HG03520 (cell line): ENCODE data around the gene ACP4.
"Not testable (repeated sequence)": the region's sequence is repeated elsewhere in the genome, so short reads cannot be mapped to it uniquely, and the experiment has no call there.

Experiments
- ATAC-seq: cut with Tn5 transposase; IDR thresholded peaks from one replicate; pipeline ENCODE4 v1.9.1; 2021; ENCODE audit warnings: mild to moderate bottlenecking, moderate library complexity; ENCODE audit not compliant: unreplicated experiment

ACP4 gene

GRCh38 chr19:50790396-50790795 is at the start of gene ACP4:
ACP4 (plus strand) TSS chr19:50790415; CDS start chr19:50790415, 0 bp downstream.
- ATAC-seq: no peak

- no peak for ATAC-seq
Observed at GRCh38 chr19:50741179-50741933, 48.9 kb upstream of the ACP4 start.

GRCh38 chr19:50743537-50743936 is 46.7 kb upstream of the ACP4 start:
- no peak for ATAC-seq

- no peak for ATAC-seq
Observed at GRCh38 chr19:50745221-50745620, 45.0 kb upstream of the ACP4 start.

- ATAC-seq: not testable (repeated sequence)
Observed at GRCh38 chr19:50747141-50747540, 43.1 kb upstream of the ACP4 start.

- ATAC-seq: no peak
Observed at GRCh38 chr19:50749490-50749889, 40.7 kb upstream of the ACP4 start.

- no peak for ATAC-seq
Observed at GRCh38 chr19:50750010-50750409, 40.2 kb upstream of the ACP4 start.

- ATAC-seq: no peak
Observed at GRCh38 chr19:50753879-50754278, 36.3 kb upstream of the ACP4 start.

GRCh38 chr19:50756244-50756643 is 34.0 kb upstream of the ACP4 start:
- not testable (repeated sequence) for ATAC-seq

GRCh38 chr19:50757624-50758023 is 32.6 kb upstream of the ACP4 start:
- not testable (repeated sequence) for ATAC-seq

GRCh38 chr19:50759076-50759475 is 31.1 kb upstream of the ACP4 start:
- not testable (repeated sequence) for ATAC-seq

GRCh38 chr19:50759886-50760285 is 30.3 kb upstream of the ACP4 start:
- ATAC-seq: no peak

- not testable (repeated sequence) for ATAC-seq
Observed at GRCh38 chr19:50761501-50761900, 28.7 kb upstream of the ACP4 start.

GRCh38 chr19:50763521-50763920 is 26.7 kb upstream of the ACP4 start:
- ATAC-seq: not testable (repeated sequence)

- ATAC-seq: no peak
Observed at GRCh38 chr19:50764409-50764808, 25.8 kb upstream of the ACP4 start.

GRCh38 chr19:50766746-50767145 is 23.5 kb upstream of the ACP4 start:
- ATAC-seq: not testable (repeated sequence)

GRCh38 chr19:50767263-50767662 is 23.0 kb upstream of the ACP4 start:
- ATAC-seq: not testable (repeated sequence)

- ATAC-seq: no peak
Observed at GRCh38 chr19:50768277-50768676, 21.9 kb upstream of the ACP4 start.

GRCh38 chr19:50770164-50770563 is 20.1 kb upstream of the ACP4 start, which contains the start of gene GPR32:
GPR32 (plus strand) TSS chr19:50770464; CDS start chr19:50770601, 137 bp downstream.
- ATAC-seq: not testable (repeated sequence)

GRCh38 chr19:50770888-50771287 is 19.3 kb upstream of the ACP4 start:
- no peak for ATAC-seq

GRCh38 chr19:50772476-50772875 is 17.7 kb upstream of the ACP4 start:
- ATAC-seq: no peak

- not testable (repeated sequence) for ATAC-seq
Observed at GRCh38 chr19:50772912-50773311, 17.3 kb upstream of the ACP4 start.

GRCh38 chr19:50773454-50773853 is 16.8 kb upstream of the ACP4 start:
- not testable (repeated sequence) for ATAC-seq
